B cell (primary cell): Measurements from ENCODE around the gene MAPKBP1.

Experiments used
- CTCF ChIP-seq: fragments of 200-600 bp; IDR thresholded peaks from one replicate; pipeline ENCODE4 v1.8.0; 2022; ENCODE audit warnings: antibody characterized with exemption, mild to moderate bottlenecking
- EZH2 ChIP-seq: IDR thresholded peaks from 2 replicates; pipeline ENCODE4 v1.6.1; 2012; ENCODE audit warnings: borderline replicate concordance, low read depth, mild to moderate bottlenecking, moderate library complexity, low read length; ENCODE audit not compliant: insufficient read depth, poor library complexity, severe bottlenecking

GRCh38 chr15:41792000-41792637, 17.8 kb downstream of the MAPKBP1 start:
- TF ChIP-seq CTCF = no peak
- no peak for TF ChIP-seq EZH2
